HCT116 (cell line): ENCODE measurements around the gene ATP2A3. TPM values are rescaled to one million over a fixed set of nuclear protein-coding genes. Genes with fewer than 3 reads are reported as not detected.

ENCODE experiments used
- ATAC-seq: fragments of 200-7000 bp; cut with Tn5 transposase; 2 replicates; pipeline ENCODE4 v1.9.1; 2020; ENCODE audit warnings: mild to moderate bottlenecking, moderate library complexity
- BruUV-seq: library from RNA; stranded (reverse); fragments of 400-500 nt; replicated peaks from 2 replicates; lab custom pipeline; 2021; lab: Mats Ljungman, UMichigan
- CTCF ChIA-PET: fragments of 300-600 bp; sonication (Branson Sonifier 250); formaldehyde crosslinking; loops from one replicate; lab custom pipeline; 2021; ENCODE audit warnings: antibody characterized with exemption; lab: Charles Lee
- POLR2A ChIA-PET: fragments of 300-600, 350-600 bp; sonication (Branson Sonifier 250); formaldehyde crosslinking; loops from one replicate; lab custom pipeline; 2021; ENCODE audit warnings: antibody characterized with exemption; lab: Charles Lee
- RAD21 ChIA-PET, 2 experiments: fragments of 300-600 bp; sonication (Branson Sonifier 250); formaldehyde crosslinking; loops; one replicate each; lab custom pipeline; 2023; ENCODE audit warnings: low total read pairs in 2 of 2; ENCODE audit not compliant: uncharacterized antibody in 2 of 2, unreplicated experiment in 2 of 2, low non-redundant PET in 1 of 2; lab: Charles Lee
- DNase-seq: peaks from one replicate; pipeline ENCODE4 v3.0.0-alpha.2; 2010; ENCODE audit warnings: low read depth, low spot score
- H2AFZ ChIP-seq: fragments of 200-600 bp; shearing (Covaris generic), sonication (generic); 2 replicates; pipeline ENCODE4 v1.6.1; 2017; ENCODE audit warnings: low read depth, mixed run types, mixed read lengths, antibody characterized with exemption, low read length; ENCODE audit not compliant: poor library complexity, severe bottlenecking
- H3K27ac ChIP-seq: 2 replicates; pipeline ENCODE4 v1.5.1; 2012; ENCODE audit warnings: low read depth, low read length
- H3K27me3 ChIP-seq: fragments of 200-600 bp; sonication (generic); 2 replicates; pipeline ENCODE4 v1.6.1; 2016; ENCODE audit warnings: mixed run types, low read length, mixed read lengths; ENCODE audit not compliant: insufficient read depth
- H3K36me3 ChIP-seq, 2 experiments: fragments of 200-500 bp in 1 of 2; fragments of 200-600 bp in 1 of 2; sonication (Bioruptor generic) in 1 of 2; sonication (generic) in 1 of 2; 2 replicates each; pipeline versions ENCODE4 v1.5.1 to v1.6.1; 2014 to 2016; ENCODE audit warnings: low read length in 2 of 2, inconsistent platforms in 1 of 2, mixed read lengths in 1 of 2, mixed run types in 1 of 2; ENCODE audit not compliant: insufficient read depth in 2 of 2, control insufficient read depth in 1 of 2
- H3K4me1 ChIP-seq, 2 experiments: fragments of 200-600 bp in 1 of 2; sonication (generic) in 1 of 2; 2 replicates each; pipeline versions ENCODE4 v1.5.1 to v1.6.1; 2012 to 2017; ENCODE audit warnings: low read length in 2 of 2, inconsistent platforms in 1 of 2, mild to moderate bottlenecking in 1 of 2, mixed read lengths in 1 of 2, mixed run types in 1 of 2, moderate library complexity in 1 of 2; ENCODE audit not compliant: insufficient read depth in 2 of 2, control insufficient read depth in 1 of 2
- H3K4me2 ChIP-seq: fragments of 200-600 bp; sonication (generic); 2 replicates; pipeline ENCODE4 v1.6.1; 2017; ENCODE audit warnings: mixed run types, low read length, mixed read lengths
- H3K4me3 ChIP-seq, 2 experiments: fragments of 200-600 bp in 1 of 2; sonication (generic) in 1 of 2; replicated peaks in 1 of 2; 2 replicates each; pipeline ENCODE4 v1.5.1; 2011 to 2016; ENCODE audit warnings: low read length in 2 of 2, control low read depth in 1 of 2, low read depth in 1 of 2, mild to moderate bottlenecking in 1 of 2, mixed read lengths in 1 of 2, mixed run types in 1 of 2
- H3K79me2 ChIP-seq: fragments of 200-600 bp; sonication (generic); 2 replicates; pipeline ENCODE4 v1.6.1; 2017; ENCODE audit warnings: mild to moderate bottlenecking, mixed run types, low read length, moderate library complexity, mixed read lengths; ENCODE audit not compliant: insufficient read depth
- H3K9ac ChIP-seq: fragments of 200-600 bp; sonication (generic); 2 replicates; pipeline ENCODE4 v1.6.1; 2016; ENCODE audit warnings: low read length, mixed read lengths
- H3K9me2 ChIP-seq: fragments of 200-600 bp; sonication (generic), shearing (Covaris generic); 2 replicates; pipeline ENCODE4 v1.6.1; 2017; ENCODE audit warnings: mixed run types, mild to moderate bottlenecking, moderate library complexity; ENCODE audit not compliant: insufficient read depth
- H3K9me3 ChIP-seq, 2 experiments: fragments of 200-500 bp in 1 of 2; fragments of 200-600 bp in 1 of 2; sonication (Bioruptor generic) in 1 of 2; sonication (generic) in 1 of 2; 2 replicates each; pipeline ENCODE4 v1.6.1; 2014 to 2017; ENCODE audit warnings: low read length in 2 of 2, mixed read lengths in 2 of 2, inconsistent platforms in 1 of 2, low read depth in 1 of 2, mild to moderate bottlenecking in 1 of 2, mixed run types in 1 of 2, moderate library complexity in 1 of 2; ENCODE audit not compliant: control insufficient read depth in 1 of 2, insufficient read depth in 1 of 2
- H4K20me1 ChIP-seq: fragments of 200-600 bp; sonication (generic), shearing (Covaris generic); 2 replicates; pipeline ENCODE4 v1.6.1; 2017; ENCODE audit warnings: mixed run types, mild to moderate bottlenecking, moderate library complexity; ENCODE audit not compliant: insufficient read depth
- ATF3 ChIP-seq: IDR thresholded peaks from 2 replicates; pipeline ENCODE4 v1.6.1; 2012
- CBX3 ChIP-seq: IDR thresholded peaks from 2 replicates; pipeline ENCODE4 v1.6.1; 2012; ENCODE audit warnings: low read depth
- CEBPB ChIP-seq: IDR thresholded peaks from 2 replicates; pipeline ENCODE4 v1.6.1; 2012; ENCODE audit warnings: low read depth
- EZH2 ChIP-seq: fragments of 200-600 bp; sonication (generic); IDR thresholded peaks from 2 replicates; pipeline ENCODE4 v1.6.1; 2017; ENCODE audit warnings: antibody characterized with exemption, mixed run types
- EZH2phosphoT487 ChIP-seq: fragments of 200-600 bp; IDR thresholded peaks from 2 replicates; pipeline ENCODE4 v1.6.1; 2018; ENCODE audit warnings: antibody characterized with exemption, borderline replicate concordance
- FOSL1 ChIP-seq: IDR thresholded peaks from 2 replicates; pipeline ENCODE4 v1.6.1; 2012; ENCODE audit warnings: low read depth
- JUND ChIP-seq: IDR thresholded peaks from 2 replicates; pipeline ENCODE4 v1.6.1; 2012
- MAX ChIP-seq: IDR thresholded peaks from 2 replicates; pipeline ENCODE4 v1.6.1; 2012
- POLR2A ChIP-seq: IDR thresholded peaks from 2 replicates; pipeline ENCODE4 v1.7.0; 2011; ENCODE audit warnings: borderline replicate concordance; ENCODE audit not compliant: insufficient read depth, insufficient read length; ENCODE audit errors: extremely low read depth
- RAD21 ChIP-seq: IDR thresholded peaks from 2 replicates; pipeline ENCODE4 v1.6.1; 2012; ENCODE audit warnings: low read depth, mild to moderate bottlenecking
- REST ChIP-seq: IDR thresholded peaks from 2 replicates; pipeline ENCODE4 v1.6.1; 2012; ENCODE audit warnings: low read depth
- SIN3A ChIP-seq: IDR thresholded peaks from 2 replicates; pipeline ENCODE4 v1.6.1; 2012; ENCODE audit warnings: low read depth
- SRF ChIP-seq: IDR thresholded peaks from 2 replicates; pipeline ENCODE4 v1.6.1; 2012; ENCODE audit warnings: low read depth
- ZBTB33 ChIP-seq: IDR thresholded peaks from 2 replicates; pipeline ENCODE4 v1.6.1; 2011; ENCODE audit warnings: mild to moderate bottlenecking, low read length, moderate library complexity; ENCODE audit not compliant: insufficient replicate concordance; ENCODE audit errors: extremely low read depth
- ZFX ChIP-seq: fragments of 450-650 bp; IDR thresholded peaks from 2 replicates; pipeline ENCODE4 v1.6.1; 2017
- intact Hi-C: fragments of 100-400 bp; cut with micrococcal nuclease; formaldehyde crosslinking; loops from 2 replicates; pipeline ENCODE4 v1.10.0; 2022
- total RNA-seq: library from RNA; stranded (reverse); gene quantifications from one replicate; pipeline ENCODE4 v1.2.1, GENCODE V29; 2021; ENCODE audit not compliant: unreplicated experiment

ATP2A3 gene
- total RNA-seq, 1 experiment from 2014 or later = 23.1 TPM

- DNase-seq = no peak
- intact Hi-C loops = no loop called here
- Histone ChIP-seq H3K27me3 (no peaks in the 10 kb centered on the region), H3K9me2 (no peaks in the 10 kb centered on the region), H3K27ac (no peak overlapping the region), H3K79me2 (no peaks in the 10 kb centered on the region), H3K4me2 (no peak overlapping the region), H3K9ac (no peak overlapping the region), H3K4me1 (no peaks in the 10 kb centered on the region), H4K20me1 (no peaks in the 10 kb centered on the region), H3K36me3 (no peaks in the 10 kb centered on the region), H3K4me3 (no peak overlapping the region), H3K9me3 (no peaks in the 10 kb centered on the region), H2AFZ (no peak overlapping the region)
- ChIA-PET CTCF (interaction anchor here (0.7 to 1.2 kb wide), 3 partner anchors 57 to 166 kb away, joined by 3 to 4 read pairs (median 3); partner anchors contain the start of gene NCBP3), RAD21 (no interaction called here), POLR2A (no interaction called here)
- no TSS peak for BruUV-seq
- ATAC-seq = no peak
- TF ChIP-seq CEBPB (no peak), ATF3 (no peak), POLR2A (no peak), CBX3 (no peak), FOSL1 (no peak), EZH2 (no peak), JUND (no peak), SIN3A (no peak), EZH2phosphoT487 (no peak), ZFX (no peak)
Measured at GRCh38 chr17:3903051-3903825, 61.0 kb downstream of the ATP2A3 start.

GRCh38 chr17:3900646-3901045, 63.6 kb downstream of the ATP2A3 start:
- H3K9ac ChIP-seq = no peak overlapping the region
- no peak overlapping the region for H3K27ac ChIP-seq
- ATAC-seq (no peak), DNase-seq (no peak)
- POLR2A ChIA-PET = no interaction called here
- H3K4me3 ChIP-seq = no peak overlapping the region
- no peaks in the 10 kb centered on the region for H3K79me2 ChIP-seq
- H3K9me2 ChIP-seq = no peaks in the 10 kb centered on the region
- no peak overlapping the region for H3K4me2 ChIP-seq
- no TSS peak for BruUV-seq
- no peak overlapping the region for H2AFZ ChIP-seq
- H3K27me3 ChIP-seq = no peaks in the 10 kb centered on the region
- H4K20me1 ChIP-seq = no peaks in the 10 kb centered on the region
- RAD21 ChIA-PET = no interaction called here
- no peaks in the 10 kb centered on the region for H3K4me1 ChIP-seq
- TF ChIP-seq EZH2 (no peak), RAD21 (no peak), MAX (no peak), SRF (no peak), FOSL1 (no peak), CBX3 (no peak), ZBTB33 (no peak), REST (no peak)
- no peaks in the 10 kb centered on the region for H3K9me3 ChIP-seq
- CTCF ChIA-PET = no interaction called here
- intact Hi-C loops = no loop called here
- H3K36me3 ChIP-seq = no peaks in the 10 kb centered on the region
